ENCODE results near the gene PAFAH1B2.

Gene PAFAH1B2

DNA sequence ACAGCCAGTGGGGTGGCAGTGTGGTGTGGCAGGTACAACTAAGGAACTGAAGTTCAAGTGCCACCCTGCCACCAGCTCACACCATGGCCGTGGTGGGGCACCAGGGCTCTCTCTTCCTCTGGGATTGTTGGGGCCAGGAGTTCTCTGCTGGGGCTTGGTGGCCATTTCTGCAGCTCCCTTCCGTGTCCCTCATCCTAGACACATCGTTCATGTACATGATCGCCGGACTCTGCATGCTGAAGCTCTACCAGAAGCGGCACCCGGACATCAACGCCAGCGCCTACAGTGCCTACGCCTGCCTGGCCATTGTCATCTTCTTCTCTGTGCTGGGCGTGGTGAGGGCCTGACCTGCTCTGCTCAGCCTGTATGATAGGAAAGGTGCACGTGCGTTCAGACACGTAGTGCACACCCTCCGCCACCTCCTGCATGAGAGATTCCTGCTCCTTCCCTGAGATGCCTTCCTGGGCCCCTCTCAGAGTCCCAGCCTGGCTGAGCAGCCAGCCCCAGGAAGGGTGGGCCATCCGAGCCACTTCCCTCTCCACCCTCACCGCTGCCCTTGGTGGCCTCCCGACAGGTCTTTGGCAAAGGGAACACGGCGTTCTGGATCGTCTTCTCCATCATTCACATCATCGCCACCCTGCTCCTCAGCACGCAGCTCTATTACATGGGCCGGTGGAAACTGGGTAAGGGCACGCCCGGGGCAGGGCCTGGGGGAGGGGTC is 47.8 kb downstream of the PAFAH1B2 start:
- DNase-seq: no peak

DNA sequence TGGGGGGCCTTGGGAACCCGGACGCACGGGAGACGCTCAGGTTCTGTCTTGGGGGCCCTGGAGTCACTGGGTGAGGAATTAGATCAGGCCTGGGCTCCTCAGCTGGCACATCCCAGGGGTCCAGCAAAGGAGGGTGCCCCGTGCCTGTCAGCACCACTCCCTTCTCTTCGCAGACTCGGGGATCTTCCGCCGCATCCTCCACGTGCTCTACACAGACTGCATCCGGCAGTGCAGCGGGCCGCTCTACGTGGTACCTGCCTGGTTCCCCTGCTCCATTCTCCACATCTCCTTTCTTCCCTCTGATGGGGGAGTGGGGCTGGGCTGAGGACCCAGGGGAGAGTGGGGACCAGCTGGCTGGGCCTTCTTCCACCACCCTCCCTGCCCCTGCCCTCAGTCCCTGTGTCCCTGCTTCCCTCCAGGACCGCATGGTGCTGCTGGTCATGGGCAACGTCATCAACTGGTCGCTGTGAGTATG is 48.4 kb downstream of the PAFAH1B2 start:
- DNase-seq: no peak

DNA sequence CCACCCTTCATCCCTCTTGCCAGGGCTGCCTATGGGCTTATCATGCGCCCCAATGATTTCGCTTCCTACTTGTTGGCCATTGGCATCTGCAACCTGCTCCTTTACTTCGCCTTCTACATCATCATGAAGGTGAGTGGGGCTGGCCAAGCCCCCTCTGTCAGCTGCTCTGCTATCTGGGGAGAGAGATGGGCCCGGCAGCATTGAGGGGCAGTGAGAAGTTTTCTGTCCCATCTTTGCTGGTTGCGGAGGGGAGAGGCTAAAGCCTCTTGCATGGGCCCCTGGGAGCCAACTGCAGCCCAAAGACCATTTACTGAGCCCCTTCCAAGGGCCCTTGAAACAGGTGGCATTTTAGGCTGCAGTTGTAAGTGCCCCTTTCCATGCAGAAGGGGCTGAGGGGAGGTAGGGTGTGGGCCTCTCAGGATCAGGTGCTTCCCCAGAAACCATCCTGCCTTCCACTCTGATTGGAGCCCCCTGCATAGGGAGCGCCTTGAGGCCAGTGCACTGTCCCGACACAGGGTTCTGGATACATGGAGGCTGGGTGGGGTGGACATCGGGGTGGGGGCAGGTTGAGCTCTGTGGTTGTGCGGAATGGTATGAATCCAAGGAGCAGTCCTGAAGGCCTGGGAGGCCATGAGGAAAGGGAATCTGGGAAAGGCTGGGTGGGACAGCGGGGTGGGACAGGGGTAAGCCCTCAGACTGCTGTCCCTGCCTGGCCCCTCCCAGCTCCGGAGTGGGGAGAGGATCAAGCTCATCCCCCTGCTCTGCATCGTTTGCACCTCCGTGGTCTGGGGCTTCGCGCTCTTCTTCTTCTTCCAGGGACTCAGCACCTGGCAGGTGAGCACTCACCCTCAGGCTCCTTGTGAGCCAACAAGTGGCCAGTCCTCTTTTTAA is 49.3 kb downstream of the PAFAH1B2 start:
- no peak for DNase-seq

DNA sequence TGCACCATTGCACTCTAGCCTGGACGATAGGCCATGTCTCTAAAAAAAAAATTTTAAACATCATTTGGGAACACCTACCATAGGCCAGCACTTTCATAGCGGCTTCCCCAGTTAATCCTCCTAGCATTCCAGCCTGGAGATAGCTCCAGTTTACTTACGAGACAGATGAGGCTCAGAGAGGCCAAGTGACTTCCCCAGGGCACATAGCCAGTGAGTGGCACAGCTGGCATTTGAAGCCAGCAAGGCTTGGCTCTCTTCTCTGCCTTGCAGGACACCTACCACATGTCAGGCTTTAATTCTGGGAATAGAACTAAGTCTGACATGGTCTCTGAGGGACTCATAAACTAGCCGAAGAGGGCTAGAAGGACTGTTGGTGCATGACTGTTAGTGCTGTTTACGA is 50.2 kb downstream of the PAFAH1B2 start:
- DNase-seq: no peak

DNA sequence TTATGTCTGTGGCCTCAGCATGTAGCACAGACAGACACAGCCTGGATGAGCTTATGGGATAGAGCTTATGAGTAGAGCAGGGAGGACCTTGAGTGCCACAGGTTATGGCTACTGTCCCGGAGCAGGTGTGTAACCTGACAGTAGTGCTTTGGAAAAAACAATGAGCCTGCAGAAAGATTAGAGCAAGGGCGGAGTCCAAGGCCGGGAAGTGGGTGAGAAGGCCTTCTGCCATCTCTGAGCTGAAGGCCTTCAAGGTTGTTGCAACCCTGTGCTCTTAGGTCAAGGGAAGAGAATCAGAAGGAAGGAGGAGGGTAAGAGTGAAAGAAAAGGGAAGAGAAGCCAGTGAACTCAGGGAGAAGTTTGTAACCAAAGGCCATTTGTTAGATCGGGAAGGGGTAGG is 51.2 kb downstream of the PAFAH1B2 start:
- DNase-seq: no peak

DNA sequence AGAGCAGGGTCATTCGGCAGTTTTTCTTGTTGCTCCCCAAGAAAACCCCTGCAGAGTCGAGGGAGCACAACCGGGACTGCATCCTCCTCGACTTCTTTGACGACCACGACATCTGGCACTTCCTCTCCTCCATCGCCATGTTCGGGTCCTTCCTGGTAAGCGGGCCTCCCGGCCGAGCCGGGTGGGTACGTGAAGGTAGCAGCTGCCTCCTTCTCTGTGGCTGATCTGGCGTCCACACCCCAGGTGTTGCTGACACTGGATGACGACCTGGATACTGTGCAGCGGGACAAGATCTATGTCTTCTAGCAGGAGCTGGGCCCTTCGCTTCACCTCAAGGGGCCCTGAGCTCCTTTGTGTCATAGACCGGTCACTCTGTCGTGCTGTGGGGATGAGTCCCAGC is 51.7 kb downstream of the PAFAH1B2 start:
- no peak for DNase-seq

DNA sequence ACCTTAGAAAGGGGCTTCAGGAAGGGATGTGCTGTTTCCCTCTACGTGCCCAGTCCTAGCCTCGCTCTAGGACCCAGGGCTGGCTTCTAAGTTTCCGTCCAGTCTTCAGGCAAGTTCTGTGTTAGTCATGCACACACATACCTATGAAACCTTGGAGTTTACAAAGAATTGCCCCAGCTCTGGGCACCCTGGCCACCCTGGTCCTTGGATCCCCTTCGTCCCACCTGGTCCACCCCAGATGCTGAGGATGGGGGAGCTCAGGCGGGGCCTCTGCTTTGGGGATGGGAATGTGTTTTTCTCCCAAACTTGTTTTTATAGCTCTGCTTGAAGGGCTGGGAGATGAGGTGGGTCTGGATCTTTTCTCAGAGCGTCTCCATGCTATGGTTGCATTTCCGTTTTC is 52.9 kb downstream of the PAFAH1B2 start:
- no peak for DNase-seq

DNA sequence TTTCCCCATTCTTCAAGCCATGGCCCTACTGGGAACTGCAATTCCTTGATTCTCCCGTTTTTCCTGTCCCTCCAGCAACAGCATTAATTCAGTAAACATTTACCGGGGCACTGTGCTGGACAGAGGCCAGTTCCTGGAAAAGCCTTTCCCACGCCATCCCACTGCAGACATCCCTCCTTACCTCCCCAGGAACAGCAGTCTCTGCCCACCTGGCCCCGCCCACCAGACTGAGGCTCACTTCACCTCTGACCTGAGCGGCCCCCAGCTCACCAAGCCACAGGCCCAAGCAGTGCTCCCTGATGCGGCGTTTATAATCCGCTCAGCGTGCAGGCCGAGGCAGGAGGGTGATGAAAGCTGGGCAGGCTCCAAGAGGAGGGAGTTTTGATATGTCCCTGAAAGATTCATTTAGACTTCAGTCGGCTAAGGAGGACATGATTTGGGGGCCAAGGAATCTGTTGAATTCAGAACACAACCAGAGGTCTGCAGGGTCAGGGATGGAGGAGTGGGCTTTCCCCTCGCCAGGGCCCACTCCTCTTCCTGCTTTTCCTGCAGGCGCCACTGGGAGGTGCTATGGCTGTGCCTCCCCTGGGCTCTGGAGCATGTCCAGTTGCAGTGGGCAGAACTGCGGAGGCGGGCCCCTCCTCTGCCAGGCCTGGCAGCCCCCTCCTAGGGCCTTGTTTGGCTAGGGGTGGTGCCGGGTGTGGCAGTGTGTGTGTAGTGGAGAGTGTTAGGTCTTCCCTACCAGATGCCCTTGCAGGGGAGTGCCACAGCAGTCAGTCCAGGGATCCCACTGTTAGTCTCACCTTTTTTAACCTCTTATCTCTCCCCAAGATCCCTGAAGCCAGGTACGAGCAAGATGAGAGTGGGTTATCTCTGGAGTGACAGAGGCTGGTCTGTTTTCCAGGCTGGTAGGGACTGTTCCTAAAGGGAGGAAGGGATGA is 53.7 kb downstream of the PAFAH1B2 start:
- no peak for DNase-seq

DNA sequence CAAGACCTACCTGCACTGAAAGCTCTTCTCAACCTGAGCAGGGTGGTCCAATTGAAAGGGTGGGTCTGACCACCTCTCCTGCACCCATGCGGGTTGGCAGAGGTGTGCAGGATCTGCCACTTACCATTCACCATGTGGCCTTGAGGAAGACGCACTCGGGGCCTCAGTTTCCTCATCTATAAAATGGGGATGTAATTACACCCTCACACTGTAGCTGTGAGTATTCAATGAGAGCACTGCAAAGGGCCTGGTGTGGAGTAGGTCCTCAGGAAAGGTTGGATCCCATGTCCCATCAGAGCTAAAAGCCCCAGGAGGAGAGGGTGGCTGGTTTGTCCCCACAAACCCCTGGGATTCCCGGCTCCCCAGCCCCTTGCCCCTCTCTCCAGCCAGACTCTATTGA is 54.5 kb downstream of the PAFAH1B2 start:
- DNase-seq: no peak

DNA sequence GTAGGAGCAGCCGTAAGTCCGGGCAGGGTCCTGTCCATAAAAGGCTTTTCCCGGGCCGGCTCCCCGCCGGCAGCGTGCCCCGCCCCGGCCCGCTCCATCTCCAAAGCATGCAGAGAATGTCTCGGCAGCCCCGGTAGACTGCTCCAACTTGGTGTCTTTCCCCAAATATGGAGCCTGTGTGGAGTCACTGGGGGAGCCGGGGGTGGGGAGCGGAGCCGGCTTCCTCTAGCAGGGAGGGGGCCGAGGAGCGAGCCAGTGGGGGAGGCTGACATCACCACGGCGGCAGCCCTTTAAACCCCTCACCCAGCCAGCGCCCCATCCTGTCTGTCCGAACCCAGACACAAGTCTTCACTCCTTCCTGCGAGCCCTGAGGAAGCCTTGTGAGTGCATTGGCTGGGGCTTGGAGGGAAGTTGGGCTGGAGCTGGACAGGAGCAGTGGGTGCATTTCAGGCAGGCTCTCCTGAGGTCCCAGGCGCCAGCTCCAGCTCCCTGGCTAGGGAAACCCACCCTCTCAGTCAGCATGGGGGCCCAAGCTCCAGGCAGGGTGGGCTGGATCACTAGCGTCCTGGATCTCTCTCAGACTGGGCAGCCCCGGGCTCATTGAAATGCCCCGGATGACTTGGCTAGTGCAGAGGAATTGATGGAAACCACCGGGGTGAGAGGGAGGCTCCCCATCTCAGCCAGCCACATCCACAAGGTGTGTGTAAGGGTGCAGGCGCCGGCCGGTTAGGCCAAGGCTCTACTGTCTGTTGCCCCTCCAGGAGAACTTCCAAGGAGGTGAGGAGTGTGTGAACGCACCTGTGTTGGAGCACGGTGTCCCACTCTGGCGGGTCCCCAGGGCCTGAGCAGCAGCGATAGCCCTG is 55.2 kb downstream of the PAFAH1B2 start, which contains the start of gene TAGLN:
Gene TAGLN (plus strand): TSS at position 318 of the 863 bp plus-strand sequence. CDS start 3,644 bp downstream, outside the sequence.
- no peak for DNase-seq

DNA sequence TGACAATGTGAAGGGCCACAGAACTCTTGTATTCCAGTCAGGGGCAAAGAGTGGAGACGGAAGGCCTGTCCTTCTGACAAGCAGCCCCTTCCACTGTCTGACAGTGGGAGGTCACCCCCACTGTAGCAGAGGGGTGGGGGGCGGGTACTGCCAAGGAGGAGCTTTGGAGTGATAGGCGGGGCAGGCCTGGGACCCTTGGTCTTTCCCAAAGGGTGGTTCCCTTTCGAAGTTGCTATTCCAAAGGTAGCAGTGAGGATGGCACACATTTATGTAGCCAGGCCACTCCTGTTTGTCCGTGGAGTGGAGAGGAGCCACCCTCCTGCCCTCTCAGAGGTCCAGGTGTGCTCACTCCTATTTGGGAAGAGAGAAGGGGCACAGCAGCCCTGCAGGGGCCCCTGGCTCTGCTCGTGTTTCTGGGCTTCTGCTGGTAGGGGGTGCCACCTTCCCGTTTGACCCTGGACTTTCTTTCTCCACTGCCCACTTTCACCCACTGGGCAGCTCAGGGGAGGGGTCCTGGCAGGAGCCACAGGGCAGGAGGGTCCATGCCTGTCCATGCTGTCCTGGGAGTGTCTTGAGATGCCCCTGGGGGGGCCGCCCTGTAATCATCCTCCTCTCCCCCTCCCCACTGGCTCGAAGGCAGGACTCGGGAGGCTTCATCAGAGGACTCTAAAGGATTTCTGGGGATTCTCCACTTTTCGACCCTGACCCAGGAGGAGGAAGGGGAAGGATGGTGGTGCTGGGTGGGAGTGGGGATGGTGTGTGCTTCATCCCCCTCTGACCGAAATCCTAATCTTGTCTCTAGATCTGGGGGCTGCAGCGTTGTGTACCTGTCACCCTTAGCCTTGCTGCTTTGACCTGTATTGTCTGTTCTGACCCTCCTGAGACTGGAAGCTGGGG is 56.1 kb downstream of the PAFAH1B2 start:
- no peak for DNase-seq

DNA sequence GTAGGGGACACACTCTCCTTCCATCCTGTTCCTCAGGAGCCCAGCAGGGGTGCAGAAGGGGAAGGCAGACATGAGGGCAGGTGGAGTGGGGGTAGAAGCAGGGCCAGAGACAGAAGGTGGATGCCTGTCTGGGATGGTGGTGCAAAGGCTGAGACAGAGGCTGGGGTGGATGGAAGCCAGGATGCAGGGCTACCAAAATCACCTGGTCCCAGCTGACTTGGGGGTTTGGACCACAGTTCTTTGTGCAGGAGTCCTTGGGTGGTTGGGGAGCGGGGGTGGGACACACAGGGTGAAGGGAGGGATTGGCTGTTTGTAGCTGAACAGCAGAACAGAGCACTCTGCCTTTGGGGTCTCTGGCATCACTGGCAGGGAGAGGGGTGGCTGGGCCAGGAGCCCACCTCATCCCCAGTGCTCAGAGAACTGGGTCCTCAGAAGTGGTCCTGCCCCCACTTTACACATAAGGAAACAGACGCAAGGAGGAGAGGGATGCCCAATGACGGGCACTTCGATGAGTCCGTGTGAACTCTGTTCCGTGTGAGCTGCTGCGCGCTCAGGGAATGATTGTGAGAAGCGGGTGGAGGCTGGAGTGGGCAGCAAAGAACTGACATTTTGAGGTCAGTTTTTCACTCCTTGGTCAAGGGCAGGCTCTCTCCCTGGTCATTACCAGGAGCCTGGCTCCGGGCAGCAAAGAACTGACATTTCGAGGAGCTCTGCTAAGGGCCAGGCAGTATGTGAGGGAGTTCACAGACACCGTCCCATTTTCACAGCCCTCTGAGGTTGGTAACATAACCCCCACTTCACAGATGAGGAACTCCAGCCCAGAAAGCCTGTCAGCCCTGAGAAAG is 56.9 kb downstream of the PAFAH1B2 start:
- DNase-seq: no peak

DNA sequence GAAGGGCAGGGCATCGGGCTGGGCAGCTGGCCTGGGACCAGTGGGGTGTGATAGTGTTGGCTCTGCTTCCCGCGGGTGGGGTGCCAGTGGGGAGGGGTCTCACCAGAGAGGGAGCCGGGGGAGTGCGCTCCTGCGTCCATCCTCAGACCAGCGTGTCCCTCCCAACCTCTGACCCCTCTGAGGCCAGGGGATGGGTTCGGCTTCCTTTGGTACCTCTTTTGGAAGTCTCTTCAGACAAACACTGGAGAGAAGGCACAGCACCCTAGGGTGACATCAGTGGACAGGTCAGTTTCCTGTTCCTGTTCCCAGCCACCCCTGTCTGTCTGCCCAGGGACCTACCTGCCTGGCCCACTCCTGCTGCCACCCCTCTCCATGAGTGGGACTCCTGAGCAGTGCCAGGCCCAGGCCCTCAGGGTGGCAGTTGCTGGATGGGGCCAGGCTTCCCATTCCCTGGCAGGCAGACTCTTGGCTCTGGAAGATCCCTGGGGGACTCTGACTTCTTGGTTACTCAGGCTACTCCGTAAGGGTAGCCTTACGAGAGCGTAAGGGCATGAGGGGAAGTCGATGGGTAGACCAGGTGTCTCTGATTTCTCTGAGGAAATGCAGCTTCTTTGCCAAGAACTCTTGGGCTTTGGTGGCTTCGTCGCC is 57.7 kb downstream of the PAFAH1B2 start:
- DNase-seq: no peak

DNA sequence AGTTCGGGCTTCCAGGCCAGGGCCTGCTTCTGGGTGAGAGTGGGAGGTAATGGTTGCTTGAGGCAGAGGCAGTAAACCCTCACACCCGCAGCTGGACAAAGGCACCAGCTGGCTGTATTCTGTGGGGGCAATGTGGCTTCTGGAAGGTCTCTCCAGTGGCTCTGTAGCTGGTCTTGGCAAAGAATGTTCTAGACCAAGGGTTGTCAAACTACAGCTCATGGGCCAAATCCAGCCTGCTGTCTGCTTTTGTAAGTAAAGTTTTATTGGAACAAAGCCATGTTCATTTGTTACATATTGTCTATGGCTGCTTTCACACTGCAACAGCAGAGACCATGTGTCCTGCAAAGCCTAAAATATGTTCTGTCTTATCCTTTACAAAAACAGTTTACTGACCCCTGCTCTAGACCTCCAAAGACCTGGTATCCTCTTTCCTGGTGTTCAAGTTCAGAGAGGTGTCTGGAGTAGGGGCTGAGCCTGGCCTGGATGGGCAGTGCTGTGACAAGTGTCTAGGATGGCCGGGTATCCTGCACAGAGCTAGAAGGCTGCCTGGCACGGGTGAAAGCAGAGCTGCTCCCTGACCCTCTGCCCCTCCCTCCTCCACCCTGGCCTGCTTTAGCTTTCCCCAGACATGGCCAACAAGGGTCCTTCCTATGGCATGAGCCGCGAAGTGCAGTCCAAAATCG is 58.4 kb downstream of the PAFAH1B2 start:
- DNase-seq: no peak

DNA sequence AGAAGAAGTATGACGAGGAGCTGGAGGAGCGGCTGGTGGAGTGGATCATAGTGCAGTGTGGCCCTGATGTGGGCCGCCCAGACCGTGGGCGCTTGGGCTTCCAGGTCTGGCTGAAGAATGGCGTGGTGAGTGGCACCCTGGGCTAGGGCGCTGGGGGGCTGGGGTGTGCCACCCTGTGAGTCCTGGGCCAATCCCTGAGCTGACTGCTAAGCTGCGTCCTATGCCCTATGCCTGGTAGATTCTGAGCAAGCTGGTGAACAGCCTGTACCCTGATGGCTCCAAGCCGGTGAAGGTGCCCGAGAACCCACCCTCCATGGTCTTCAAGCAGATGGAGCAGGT is 59.0 kb downstream of the PAFAH1B2 start:
- DNase-seq: no peak

DNA sequence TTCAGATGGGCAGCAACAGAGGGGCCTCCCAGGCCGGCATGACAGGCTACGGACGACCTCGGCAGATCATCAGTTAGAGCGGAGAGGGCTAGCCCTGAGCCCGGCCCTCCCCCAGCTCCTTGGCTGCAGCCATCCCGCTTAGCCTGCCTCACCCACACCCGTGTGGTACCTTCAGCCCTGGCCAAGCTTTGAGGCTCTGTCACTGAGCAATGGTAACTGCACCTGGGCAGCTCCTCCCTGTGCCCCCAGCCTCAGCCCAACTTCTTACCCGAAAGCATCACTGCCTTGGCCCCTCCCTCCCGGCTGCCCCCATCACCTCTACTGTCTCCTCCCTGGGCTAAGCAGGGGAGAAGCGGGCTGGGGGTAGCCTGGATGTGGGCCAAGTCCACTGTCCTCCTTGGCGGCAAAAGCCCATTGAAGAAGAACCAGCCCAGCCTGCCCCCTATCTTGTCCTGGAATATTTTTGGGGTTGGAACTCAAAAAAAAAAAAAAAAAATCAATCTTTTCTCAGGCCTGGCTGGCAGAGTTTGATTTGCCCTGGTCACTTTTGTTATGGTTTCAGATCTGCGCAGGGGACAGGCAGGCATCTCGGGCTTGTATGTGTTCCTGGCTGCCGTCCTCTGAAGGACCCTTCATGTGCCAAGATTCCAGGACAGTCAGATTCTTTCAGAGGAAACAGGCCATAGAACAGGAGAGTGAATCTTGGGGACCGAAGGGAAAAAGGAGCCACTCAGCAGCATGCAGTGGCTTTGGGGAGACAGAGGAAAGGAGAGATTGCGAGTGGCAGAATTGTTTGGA is 60.4 kb downstream of the PAFAH1B2 start:
- DNase-seq: no peak

DNA sequence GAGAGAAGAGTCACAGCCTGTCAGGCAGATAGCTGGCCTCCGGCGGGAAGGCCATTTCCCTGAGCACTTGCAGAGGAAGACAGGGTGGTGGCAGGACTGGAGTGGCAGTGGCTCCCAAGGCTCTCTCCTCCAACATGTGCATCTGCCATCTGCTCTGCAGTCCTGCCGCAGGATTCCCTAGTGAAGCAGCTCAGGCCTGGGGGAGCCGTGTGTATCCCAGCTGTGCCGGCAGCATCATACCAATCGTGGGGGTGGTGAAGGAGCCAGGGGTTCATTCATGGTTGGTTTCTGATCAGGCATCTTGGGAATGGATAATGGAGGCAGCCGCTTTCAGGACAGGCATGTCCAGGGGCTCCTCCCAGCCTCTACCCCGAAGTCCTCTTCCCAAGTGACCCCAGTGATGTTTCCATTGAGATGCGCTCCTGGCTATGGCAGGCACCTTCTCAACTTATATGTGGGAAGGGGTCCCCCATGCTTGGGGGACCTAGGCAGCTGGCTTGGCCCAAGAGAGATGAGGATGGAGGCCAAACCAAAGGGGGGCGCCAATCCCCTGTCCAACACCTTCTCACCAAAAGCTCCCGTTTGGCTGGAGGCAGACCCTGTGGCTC is 61.2 kb downstream of the PAFAH1B2 start:
- DNase-seq: no peak
